ENCODE data around the gene CCDC50.

The CCDC50 gene, protein sequence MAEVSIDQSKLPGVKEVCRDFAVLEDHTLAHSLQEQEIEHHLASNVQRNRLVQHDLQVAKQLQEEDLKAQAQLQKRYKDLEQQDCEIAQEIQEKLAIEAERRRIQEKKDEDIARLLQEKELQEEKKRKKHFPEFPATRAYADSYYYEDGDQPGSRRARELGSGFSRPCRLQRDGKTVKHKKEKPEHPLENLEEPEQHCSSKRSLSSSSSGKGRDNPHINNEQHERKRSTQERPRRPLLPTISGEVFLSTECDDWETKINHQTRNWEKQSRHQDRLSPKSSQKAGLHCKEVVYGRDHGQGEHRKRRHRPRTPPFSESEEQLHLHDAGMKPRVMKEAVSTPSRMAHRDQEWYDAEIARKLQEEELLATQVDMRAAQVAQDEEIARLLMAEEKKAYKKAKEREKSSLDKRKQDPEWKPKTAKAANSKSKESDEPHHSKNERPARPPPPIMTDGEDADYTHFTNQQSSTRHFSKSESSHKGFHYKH

DNA sequence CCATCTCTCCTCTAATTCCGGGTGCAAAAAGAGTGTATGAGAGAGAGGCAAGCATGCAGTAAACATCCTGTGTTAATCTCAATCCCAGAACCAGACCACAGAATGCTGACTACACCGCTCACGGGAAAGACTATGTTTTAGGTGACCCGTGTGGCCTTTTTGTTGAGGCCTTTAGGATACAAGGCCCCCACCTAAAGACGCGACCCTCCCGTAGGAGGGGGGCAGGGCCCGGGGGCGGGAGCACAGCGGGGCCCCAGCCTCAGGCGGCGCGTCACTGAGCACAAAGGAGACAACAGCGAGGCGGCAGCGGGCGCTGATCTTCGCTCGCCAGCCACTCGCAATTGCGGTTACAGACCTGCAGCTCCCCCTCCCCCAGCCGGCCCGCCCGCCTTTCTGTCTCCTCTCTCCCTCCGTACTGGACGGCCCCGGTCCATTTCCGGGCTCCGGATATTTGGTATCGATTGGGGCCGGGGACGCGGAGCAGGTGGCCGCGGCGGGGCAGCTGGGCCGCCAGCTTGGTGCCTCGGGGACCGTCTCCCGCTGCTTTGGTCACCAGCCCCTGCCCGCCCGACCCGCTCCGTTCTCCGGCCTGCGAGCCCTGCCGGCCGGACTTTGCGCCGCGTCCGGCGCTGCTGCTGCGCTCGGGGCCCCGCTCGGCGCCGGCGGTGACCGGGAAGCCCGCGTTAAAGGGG is at the start of gene CCDC50:
CCDC50 (plus strand) TSS at position 433 of the 692 bp plus-strand sequence. CDS start 281 bp downstream, outside the sequence.
- DNase-seq = peak; percentile 66

GRCh38 chr3:191280111-191280510 is 49.1 kb upstream of the CCDC50 start:
- no peak for DNase-seq

DNA sequence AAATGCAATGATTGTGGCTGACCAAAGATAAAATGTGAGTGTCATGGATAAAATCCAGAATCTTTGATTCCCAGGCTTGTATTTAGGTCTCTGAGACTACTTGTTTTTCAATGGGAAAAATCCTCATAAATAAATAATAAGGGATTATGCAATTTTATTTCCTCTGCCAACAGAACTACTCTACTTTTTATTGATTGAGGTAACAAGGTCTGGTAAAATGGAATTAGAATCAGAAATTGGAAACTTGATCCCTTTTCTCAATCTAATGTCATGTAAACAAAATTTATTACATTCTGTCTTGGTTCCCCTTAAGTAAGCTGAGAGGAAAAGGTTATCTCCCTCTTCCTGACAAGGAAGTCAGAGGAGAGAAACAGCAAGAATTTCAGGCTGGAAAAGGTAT is 48.3 kb upstream of the CCDC50 start:
- no peak for DNase-seq

GRCh38 chr3:191282251-191283185 is 46.7 kb upstream of the CCDC50 start:
- no peak for DNase-seq

- DNase-seq = peak; percentile 40
These were observed 45.8 kb upstream of the CCDC50 start for GRCh38 chr3:191283400-191283799.

DNA sequence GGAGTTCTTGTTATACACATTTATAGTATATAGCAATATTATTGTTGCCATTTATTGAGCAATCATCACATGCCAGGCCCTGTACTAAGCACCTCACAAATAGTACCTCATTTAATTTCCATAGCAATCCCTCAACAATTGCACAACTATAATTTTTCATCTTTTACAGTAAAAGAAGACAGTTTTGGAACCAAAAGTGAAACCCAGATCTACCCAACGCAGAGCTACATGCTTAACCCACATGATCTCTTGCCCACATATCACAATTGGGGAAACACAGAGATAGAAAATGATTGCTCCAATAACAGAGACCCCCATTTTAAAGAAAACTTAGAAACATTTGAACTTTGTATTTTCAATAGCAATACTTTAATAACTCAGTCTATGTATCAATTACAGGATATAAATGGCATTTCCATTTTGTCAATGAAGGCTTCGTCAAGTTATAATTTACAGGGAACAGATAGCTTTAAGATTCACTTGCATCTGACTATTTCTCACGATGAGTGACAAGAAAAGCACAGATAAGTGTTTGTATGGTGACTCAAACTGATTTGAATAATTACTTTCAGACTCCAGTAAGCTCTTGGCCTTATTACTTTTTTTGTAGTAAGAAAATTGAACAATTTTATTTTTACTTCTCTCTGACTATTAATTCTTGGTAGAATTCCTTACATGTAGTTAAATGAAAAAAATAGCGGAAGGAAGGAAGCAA is 38.7 kb upstream of the CCDC50 start:
- no peak for DNase-seq

GRCh38 chr3:191292243-191293015 is 36.8 kb upstream of the CCDC50 start:
- DNase-seq = no peak

DNA sequence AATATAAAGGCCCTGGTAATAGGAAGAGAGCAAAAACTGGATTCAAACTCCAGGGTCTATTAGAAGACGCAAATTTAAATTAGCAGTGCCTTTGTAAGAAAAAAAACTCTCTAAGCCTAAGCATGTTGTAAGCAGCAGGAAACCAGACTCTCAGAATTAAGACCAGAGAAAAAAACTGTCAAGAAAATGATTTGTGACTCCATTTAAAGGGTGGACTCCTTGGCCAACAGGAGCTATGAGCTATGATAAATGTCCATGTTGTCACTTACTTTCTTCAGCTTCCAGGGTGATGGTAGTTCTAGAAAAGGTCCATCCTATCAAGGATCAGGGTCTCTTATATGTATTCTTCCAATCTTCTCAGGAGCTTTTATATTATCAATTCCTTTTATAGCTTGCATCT is 34.9 kb upstream of the CCDC50 start:
- no peak for DNase-seq

- no peak for DNase-seq
These were observed 33.1 kb upstream of the CCDC50 start for GRCh38 chr3:191296041-191296541.

DNA sequence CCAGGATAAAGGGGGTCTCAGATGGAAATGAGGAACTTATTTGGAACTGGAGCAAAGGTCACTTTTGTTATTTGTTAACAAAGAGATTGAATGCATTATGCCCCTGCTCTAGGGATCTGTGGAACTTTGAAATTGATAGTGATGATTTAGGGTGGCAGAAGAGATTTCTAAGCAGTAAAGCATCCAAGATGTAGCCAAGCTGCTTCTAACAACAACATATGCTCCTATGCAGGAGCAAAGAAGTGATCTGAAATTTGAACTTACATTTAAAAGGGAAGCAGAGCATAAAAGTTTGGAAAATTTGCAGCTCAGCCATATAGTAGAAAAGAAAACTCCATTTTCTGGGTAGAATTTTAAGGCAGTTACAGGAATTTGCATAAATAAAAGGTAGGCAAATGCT is 30.3 kb upstream of the CCDC50 start:
- DNase-seq = no peak

DNA sequence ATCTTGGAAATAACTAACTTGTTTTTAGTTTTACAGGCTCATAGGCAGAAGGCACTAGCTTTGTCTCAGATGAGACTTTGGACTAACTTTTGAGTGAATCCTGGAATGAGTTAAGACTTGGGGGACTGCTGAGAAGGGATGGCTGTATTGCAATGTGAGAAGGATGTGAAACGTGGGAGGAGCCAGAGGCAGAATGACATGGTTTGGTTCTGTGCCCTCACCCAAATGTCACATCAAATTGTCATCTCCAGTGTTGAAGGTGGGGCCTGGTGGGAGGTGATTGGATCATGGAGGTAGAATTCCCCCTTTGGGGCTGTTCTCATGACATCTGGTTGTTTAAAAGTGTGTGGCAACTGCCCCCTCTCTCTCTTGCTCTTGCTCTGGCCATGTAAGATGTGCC is 28.8 kb upstream of the CCDC50 start:
- no peak for DNase-seq

GRCh38 chr3:191301017-191301416 is 28.2 kb upstream of the CCDC50 start:
- no peak for DNase-seq

- no peak for DNase-seq
These were observed 27.3 kb upstream of the CCDC50 start for GRCh38 chr3:191301782-191302411.

DNA sequence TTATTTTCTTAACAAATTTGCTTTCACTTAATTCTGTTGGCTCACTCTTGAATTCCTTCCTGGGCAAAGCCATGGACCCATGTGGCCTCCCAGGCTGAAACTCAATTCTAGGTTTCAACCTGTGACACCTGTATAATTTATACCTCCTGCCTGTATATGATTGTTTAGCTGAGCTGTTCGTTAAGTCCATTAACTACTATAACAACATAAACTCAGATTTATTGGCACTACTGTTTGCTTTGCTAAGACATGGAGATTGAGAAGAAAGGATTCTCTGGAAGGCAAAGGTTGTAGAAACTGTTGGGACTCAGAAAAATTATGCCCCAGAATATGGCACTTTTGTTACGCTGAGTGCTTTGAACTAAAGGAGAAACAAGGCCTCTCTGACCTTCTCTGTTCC is 26.7 kb upstream of the CCDC50 start:
- no peak for DNase-seq

- DNase-seq = no peak
These were observed 25.6 kb upstream of the CCDC50 start for GRCh38 chr3:191303596-191303995.

DNA sequence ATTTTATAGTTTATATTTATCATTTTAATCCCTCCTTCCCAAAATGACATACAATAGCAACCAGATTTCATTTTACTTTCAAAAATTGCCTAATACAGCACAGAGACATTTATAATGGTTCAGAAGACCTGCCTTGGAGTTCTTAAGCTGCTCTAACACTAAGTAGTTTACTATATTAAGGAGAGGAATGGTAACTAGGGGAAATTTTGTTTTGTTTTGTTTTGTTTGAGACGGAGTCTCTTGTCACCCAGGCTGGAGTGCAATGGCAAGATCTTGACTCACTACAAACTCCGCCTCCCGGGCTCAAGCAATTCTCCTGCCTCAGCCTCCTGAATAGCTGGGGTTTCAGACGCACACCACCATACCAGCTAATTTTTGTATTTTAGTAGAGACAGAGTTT is 22.8 kb upstream of the CCDC50 start:
- no peak for DNase-seq

DNA sequence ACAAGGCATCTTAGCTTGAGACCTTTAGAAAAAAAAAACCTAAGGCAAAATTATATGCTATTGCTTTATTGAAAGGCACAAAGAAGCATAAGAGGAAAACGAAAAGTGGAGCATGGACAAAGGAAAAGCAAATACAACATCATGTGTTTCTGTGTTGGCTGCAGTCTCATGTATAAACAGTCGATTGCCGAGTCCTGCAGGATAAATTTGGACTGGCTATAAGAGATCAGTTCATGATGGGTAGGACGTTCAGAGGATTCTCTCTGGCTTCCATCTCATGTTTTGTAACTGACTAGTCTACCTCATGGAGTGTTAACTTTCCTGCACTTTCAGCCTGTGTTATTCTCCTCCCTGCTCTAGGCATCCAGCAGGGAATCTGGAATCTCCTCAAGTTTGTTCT is 21.9 kb upstream of the CCDC50 start:
- DNase-seq = no peak

- no peak for DNase-seq
These were observed 15.9 kb upstream of the CCDC50 start for GRCh38 chr3:191313296-191313695.

DNA sequence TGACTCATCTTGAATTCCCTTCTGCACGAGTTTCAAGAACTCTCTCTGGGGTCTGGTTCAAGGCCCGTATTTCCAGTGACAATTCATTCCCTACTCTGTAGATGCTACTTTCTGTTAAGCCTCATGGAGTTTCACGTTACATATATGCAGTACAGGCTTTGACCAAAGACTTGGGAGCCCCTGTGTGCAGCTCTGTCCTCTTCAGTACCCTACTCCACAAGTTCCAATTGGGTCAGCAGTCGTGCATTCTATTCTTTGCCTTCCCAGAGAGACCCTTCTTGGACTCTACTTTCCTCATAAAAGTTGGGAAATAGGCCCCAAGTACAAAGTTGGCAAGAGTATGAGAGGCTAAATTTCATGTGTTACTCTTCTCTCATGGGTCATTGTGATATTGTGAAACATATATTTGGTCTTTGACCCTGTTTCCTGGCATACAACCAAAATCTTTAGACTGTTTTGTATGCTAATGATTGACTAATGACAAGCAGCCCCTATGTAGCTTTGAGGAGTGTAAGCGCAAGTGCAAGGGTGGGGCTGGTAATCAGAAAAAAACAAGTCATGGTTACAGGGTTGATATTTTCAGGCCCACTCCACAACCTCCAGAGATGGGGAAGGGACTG is 15.0 kb upstream of the CCDC50 start:
- no peak for DNase-seq

DNA sequence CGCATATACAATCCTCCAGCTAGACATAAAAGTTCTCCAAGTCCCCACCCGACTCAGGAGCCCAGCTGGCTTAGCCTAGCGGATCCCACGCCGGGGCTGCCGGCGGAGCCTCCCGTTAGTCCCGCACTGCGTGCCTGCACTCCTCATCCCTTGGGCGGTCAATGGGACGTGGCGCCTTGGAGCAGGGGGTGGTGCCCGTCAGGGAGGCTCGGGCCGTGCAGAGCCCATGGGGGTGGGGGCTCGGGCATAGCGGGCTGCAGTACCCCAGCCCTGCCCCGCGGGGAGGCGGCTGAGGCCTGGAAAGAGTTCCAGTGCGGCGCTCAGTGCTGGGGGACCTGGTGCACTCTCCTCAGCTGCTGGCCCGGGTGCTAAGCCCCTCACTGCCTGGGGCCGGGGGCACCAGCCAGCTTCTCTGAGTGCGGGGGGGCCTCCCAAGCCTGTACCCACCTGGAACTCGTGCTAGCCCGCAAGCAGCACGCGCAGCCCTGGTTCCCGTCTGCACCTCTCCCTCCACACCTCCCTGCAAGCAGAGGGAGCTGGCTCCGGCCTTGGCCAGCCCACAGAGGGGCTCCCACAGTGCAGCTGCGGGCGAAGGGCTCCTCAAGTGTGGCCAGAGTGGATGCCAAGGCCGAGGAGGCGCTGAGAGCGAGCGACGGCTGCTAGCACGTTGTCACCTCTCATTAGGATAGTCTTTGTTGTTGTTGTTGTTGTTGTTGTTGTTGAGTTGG is 12.2 kb upstream of the CCDC50 start:
- DNase-seq = no peak
